K562 treated with DMSO at 1 percent for 48 hours (cell line): Measurements from ENCODE around the gene TMC8. TPM values are rescaled to one million over a fixed set of nuclear protein-coding genes. Genes with fewer than 3 reads are reported as not detected.

ENCODE experiments used
- total RNA-seq: library from RNA; unstranded; fragments of 300-600 nt; gene quantifications from 2 replicates; pipeline ENCODE4 v1.2.3, GENCODE V29; 2022; ENCODE audit warnings: low replicate concordance; ENCODE audit errors: extremely low read depth

The TMC8 gene
- total RNA-seq, result not detected in 2 replicates

GRCh38 chr17:78130437-78131101, at the start of gene TMC8:
TSS of gene TMC8 (plus strand) at chr17:78130771. CDS start at chr17:78131589, 818 bp downstream.

GRCh38 chr17:78128551-78129350, 1.8 kb upstream of the TMC8 start, which contains the start of gene TMC6:
TSS of gene TMC6 (minus strand) at chr17:78128755. CDS start at chr17:78126832, 1,923 bp downstream.

GRCh38 chr17:78168242-78168902, 37.8 kb downstream of the TMC8 start, which contains the start of gene SYNGR2:
TSS of gene SYNGR2 (plus strand) at chr17:78168581. CDS start at chr17:78168617, 36 bp downstream.

GRCh38 chr17:78186692-78187595, 56.4 kb downstream of the TMC8 start, which contains the start of the genes AFMID and TK1:
TSS of gene AFMID (plus strand) at chr17:78187362. CDS start at chr17:78187371, 9 bp downstream.
TSS of gene TK1 (minus strand) at chr17:78187052. CDS start at chr17:78186994, 58 bp downstream.

Other genes starting within 250 kb of the TMC8 start
- not detected in 2 replicates for gene TNRC6C, start 172.1 kb upstream of the TMC8 start, total RNA-seq
- gene TMC6, start 2.0 kb upstream of the TMC8 start, total RNA-seq, result not detected in 2 replicates
- not detected in 2 replicates for gene C17orf99, start 15.6 kb downstream of the TMC8 start, total RNA-seq
- gene SYNGR2, start 37.8 kb downstream of the TMC8 start, total RNA-seq, result not detected in 2 replicates
- gene TK1, start 56.3 kb downstream of the TMC8 start, total RNA-seq, result not detected in 2 replicates
- gene AFMID, start 56.6 kb downstream of the TMC8 start, total RNA-seq, result not detected in 2 replicates
- gene BIRC5, start 83.5 kb downstream of the TMC8 start, total RNA-seq, result 187 TPM in 1 of 2 replicates, not detected in the other
- gene TMEM235, start 100.9 kb downstream of the TMC8 start, total RNA-seq, result not detected in 2 replicates
- not detected in 2 replicates for gene SOCS3, start 229.3 kb downstream of the TMC8 start, total RNA-seq
- gene PGS1, start 247.9 kb downstream of the TMC8 start, total RNA-seq, result not detected in 2 replicates